ENCODE results near the gene CERS4.

Gene CERS4

GRCh38 chr19:8251025-8251472 is 41.9 kb downstream of the CERS4 start:
- TF ChIP-seq CTCF (IDR thresholded peaks at IDR 0.05; ENCODE audit: control extremely low read depth, extremely low read depth, low read depth, missing control alignments): no peak
- POLR2A ChIA-PET: no interaction called here
- DNase-seq (ENCODE audit: extremely low spot score): no peak
- CTCF ChIA-PET: interaction anchor here (0.9 to 3.8 kb wide), 4 partner anchors 9 to 92 kb away, joined by 3 to 21 read pairs (median 10); no protein-coding TSS in a partner anchor

GRCh38 chr19:8252922-8253589 is 43.9 kb downstream of the CERS4 start:
- peak; percentile 88 for DNase-seq (ENCODE audit: extremely low spot score)
- TF ChIP-seq CTCF (IDR thresholded peaks at IDR 0.05; ENCODE audit: control extremely low read depth, extremely low read depth, low read depth, missing control alignments): peak; percentile 84
- ChIA-PET CTCF (interaction anchor here (0.8 to 3.8 kb wide), 12 partner anchors 9 to 309 kb away, joined by 3 to 21 read pairs (median 5); no protein-coding TSS in a partner anchor), POLR2A (no interaction called here)

- CTCF ChIA-PET: interaction anchor here (0.8 to 3.8 kb wide), 8 partner anchors 9 to 310 kb away, joined by 3 to 21 read pairs (median 5); no protein-coding TSS in a partner anchor
Observed at GRCh38 chr19:8253678-8254077, 44.5 kb downstream of the CERS4 start.

GRCh38 chr19:8254286-8255001 is 45.3 kb downstream of the CERS4 start:
- ChIA-PET POLR2A (no interaction called here), CTCF (interaction anchor here (1.1 to 3.8 kb wide), 5 partner anchors 13 to 96 kb away, joined by 4 to 21 read pairs (median 9); no protein-coding TSS in a partner anchor)
- no peak for TF ChIP-seq CTCF (IDR thresholded peaks at IDR 0.05; ENCODE audit: control extremely low read depth, extremely low read depth, low read depth, missing control alignments)
- no peak for DNase-seq (ENCODE audit: extremely low spot score)

More at GRCh38 chr19:8253678-8254077, 44.5 kb downstream of the CERS4 start:
- POLR2A ChIA-PET: no interaction called here
- TF ChIP-seq CTCF (IDR thresholded peaks at IDR 0.05; ENCODE audit: control extremely low read depth, extremely low read depth, low read depth, missing control alignments): no peak
- DNase-seq (ENCODE audit: extremely low spot score): no peak

GRCh38 chr19:8255426-8256125 is 46.4 kb downstream of the CERS4 start:
- TF ChIP-seq CTCF (IDR thresholded peaks at IDR 0.05; ENCODE audit: control extremely low read depth, extremely low read depth, low read depth, missing control alignments): no peak
- no peak for DNase-seq (ENCODE audit: extremely low spot score)
- CTCF ChIA-PET: interaction anchor here (1.1 to 3.2 kb wide), 4 partner anchors 12 to 311 kb away, joined by 3 to 10 read pairs (median 6); no protein-coding TSS in a partner anchor
- POLR2A ChIA-PET: interaction anchor here (0.6 kb wide), 2 partner anchors 12 to 301 kb away, joined by 3 to 5 read pairs; no protein-coding TSS in a partner anchor
